Amygdala (tissue), 56 donors: ENCODE results near the gene ARAP1.

ENCODE experiments used
- DNase-seq, 56 donors: peaks; one replicate each; lab custom pipeline; 2025; lab: John Stamatoyannopoulos, UW

Gene ARAP1

GRCh38 chr11:72766152-72766902 is 14.1 kb upstream of the ARAP1 start:
- no peak for DNase-seq

DNA sequence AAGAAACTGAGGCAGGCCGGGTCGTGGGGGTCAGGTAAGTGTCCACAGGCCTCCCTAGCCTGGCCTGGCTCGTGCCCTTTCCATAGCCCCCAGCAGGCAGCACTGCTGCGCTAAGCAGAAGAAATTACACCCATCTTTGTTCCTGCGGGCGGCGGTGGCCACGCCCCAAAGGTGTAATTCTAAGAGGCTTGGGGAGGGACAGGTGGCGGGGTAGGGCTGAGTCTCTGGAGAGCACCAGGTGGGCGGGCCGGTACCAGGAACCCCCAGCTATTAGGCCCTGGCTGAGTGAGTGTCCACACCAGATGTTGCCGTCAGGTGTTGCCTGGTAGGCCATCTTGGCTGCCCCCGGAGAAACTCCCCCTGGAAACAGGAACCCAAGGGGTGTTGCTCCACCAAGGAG is 12.3 kb upstream of the ARAP1 start:
- no peak for DNase-seq

DNA sequence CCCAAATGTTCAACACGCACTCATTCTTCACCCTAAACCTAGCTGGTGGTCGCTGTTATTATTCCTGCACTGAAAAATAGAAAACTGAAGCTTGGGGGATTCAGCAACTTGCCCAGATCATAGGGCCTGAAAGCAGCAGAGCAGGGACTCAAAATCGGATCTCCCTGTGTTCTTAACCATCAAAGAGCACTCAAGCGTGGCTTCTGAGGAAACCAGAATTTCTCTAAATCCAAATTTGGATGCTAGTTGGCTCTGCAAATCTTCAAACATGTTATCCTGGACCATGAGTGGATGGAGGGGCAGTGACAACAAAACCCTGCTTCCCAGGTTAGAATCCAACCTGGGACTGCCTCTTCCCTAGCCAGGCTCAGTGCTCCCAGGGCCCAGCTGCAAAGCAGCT is 11.6 kb upstream of the ARAP1 start:
- DNase-seq: no peak

- DNase-seq: no peak
These were observed 10.6 kb upstream of the ARAP1 start for GRCh38 chr11:72762641-72763304.

DNA sequence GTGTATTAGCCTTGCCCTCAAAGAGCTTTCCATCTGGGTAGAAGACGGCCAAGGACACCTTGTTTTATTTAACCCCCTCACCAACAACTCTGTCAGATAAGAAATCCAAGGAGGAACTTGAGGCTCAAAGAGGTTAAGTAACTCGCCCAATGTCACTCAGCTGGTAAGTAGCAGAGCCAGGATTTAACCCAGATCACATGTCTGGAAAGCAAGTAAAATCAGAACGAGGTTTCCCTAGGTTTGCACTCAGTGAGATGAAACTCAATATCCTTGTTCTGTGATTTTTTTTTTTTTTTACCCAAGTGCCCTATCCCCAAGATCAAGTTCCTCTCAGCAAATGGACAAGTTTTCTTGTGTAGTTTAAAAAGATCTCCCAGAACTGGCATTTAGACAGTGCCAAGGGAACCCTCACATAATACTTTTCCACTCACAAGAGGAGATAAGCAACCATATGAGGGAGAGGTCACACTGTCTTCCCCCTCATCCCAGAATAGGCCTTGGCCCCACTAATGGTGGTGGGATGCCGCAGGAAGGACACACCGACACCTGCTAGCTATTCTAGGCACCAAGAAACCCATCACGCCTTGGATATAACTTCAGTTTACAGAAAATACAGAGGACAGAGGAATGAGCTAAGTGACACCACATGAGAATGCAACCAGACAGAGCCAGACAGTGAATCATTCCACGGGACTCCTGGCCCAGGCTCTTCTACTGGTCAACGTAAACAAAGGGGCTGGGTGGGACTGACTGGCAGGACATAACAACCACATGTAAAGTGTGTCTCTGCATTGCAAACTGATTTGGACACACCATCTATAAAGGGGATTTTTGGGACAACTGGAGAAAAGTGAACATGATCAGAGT is 8.6 kb upstream of the ARAP1 start:
- no peak for DNase-seq

GRCh38 chr11:72759468-72759985 is 7.3 kb upstream of the ARAP1 start:
- DNase-seq: no peak

GRCh38 chr11:72758690-72759389 is 6.6 kb upstream of the ARAP1 start:
- DNase-seq: peak in 3 of 56 donors; percentile 16 to 79 (median 22)

DNA sequence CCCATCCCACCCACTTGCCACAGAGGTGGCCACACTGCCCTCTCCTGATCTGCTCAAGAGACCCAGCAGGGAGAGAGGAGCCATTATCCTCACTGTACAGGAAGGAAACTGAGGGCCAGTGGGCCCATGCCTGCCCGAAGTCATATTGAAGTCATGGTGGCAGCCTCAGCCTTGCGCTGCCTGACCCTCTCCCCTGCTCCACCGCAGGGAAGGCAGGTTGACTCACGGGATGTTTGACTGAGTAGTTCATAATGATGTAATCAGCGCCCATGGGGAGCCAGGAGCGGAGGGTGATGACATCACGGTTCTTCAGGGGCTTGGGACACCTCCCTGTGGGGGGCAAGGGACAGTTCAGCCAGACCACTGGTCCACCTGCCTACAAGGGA is 6.1 kb upstream of the ARAP1 start:
- DNase-seq: no peak

- DNase-seq: no peak
These were observed 3.6 kb upstream of the ARAP1 start for GRCh38 chr11:72755713-72756285.

- DNase-seq: no peak
These were observed 2.4 kb upstream of the ARAP1 start for GRCh38 chr11:72754544-72755155.

GRCh38 chr11:72754149-72754543 is 1.9 kb upstream of the ARAP1 start:
- no peak for DNase-seq

DNA sequence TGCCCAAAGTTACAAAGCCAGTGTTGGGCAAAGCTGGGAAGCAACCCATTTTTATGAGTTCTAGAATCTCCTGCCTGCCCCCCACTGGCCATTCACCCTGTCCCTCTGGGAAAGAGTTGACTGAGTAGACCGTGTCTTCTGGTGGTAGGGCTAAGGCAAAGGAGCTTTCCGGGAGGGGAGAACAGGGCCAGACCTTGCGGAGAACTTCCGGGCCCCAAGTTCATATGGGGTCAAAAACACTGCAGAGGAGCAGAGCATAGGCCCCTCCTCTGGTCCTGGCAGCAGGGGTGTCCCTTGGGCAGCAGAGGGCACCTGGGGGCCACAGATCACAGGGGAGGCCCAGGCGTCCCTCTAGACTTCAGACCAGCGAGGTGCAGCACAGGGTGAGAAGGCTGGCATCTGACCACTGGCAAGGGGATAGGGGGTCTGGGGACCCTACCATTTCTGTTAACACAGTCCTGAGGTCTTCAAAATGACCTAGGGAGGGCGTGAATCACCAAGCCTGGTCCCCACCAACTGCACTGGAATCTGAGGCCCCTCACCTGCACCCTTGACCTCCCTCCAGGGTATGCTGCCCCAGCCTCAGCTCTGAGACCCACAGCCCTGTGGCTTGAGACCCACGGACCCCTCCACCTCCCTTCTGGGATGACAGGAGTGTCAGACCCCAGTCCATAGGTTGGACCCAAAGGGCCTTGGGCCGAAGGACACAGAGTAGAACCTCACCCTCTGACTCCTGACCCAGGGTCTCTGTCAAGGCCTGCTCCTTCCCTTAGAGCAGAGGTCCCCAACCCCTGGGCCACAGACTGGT is 1.3 kb upstream of the ARAP1 start:
- DNase-seq: peak in 11 of 56 donors; percentile 17 to 54 (median 43)

DNA sequence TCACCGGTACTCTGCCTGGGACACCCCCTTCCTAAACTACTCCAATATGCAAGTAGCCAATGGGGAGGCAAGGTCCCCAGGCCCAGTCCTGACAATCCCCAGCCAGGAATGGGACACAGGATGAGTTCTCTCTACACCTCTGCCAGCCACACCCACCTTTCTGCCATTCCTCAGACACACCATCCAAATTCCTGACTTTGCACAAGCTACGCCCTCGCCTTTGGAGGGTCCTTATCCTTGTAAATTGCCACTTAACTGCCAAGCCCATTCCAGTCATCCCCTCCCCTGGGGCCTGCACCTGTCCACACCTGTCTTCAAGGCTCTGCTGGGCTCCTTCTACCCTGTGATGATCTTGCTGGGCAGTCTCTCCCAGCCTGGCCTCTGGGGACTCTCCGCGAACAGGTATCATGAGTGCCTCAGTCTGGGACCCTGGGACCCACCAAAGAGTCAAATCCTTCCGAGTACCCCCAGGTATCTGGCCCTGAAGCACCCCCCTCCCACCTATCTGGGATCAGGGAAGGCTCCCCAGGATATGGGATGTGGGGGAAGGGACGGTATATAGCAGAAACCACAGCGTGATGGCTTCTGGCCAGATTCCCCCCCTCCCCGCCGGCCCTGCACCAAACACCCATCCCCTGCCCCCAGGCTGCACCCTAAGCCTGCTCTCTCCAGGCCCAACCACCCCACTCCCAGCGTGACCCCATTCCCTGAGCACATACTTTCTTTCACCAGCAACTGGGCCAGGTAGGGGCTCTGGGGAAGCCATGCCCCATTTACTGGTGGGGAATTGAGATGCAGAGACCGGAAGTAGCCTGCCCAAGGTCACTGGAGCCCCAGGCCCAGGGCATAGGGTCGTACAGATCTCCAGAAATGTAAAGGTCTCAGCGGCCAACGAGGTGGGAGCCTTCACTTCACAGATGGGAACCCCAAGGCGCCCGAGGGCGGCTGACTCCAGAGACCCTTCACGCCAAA is 806 bp downstream of the ARAP1 start:
- DNase-seq: no peak

GRCh38 chr11:72750556-72751115 is 1.6 kb downstream of the ARAP1 start:
- DNase-seq: no peak

- peak in 48 of 56 donors; percentile 20 to 86 (median 70) for DNase-seq
These were observed 2.1 kb downstream of the ARAP1 start for GRCh38 chr11:72750086-72750485.

GRCh38 chr11:72747289-72747855 is 4.8 kb downstream of the ARAP1 start:
- no peak for DNase-seq

GRCh38 chr11:72746821-72747220 is 5.4 kb downstream of the ARAP1 start:
- no peak for DNase-seq
